Measurements from ENCODE around the gene EGFL7. TPM values are rescaled to one million over a fixed set of nuclear protein-coding genes. Genes with fewer than 3 reads are reported as not detected.

The EGFL7 gene
- total and polyA plus RNA-seq, 11 donors: 56.4 to 142 (median 94.5) TPM

- peaks cover 0 to 5% (median 0%) of the 10 kb centered on the region in 9 donors for H3K36me3 ChIP-seq
- peak in 1 of 2 donors; percentile 89 for TF ChIP-seq POLR2A (IDR thresholded peaks at IDR 0.05)
- TF ChIP-seq, protein P1, sequence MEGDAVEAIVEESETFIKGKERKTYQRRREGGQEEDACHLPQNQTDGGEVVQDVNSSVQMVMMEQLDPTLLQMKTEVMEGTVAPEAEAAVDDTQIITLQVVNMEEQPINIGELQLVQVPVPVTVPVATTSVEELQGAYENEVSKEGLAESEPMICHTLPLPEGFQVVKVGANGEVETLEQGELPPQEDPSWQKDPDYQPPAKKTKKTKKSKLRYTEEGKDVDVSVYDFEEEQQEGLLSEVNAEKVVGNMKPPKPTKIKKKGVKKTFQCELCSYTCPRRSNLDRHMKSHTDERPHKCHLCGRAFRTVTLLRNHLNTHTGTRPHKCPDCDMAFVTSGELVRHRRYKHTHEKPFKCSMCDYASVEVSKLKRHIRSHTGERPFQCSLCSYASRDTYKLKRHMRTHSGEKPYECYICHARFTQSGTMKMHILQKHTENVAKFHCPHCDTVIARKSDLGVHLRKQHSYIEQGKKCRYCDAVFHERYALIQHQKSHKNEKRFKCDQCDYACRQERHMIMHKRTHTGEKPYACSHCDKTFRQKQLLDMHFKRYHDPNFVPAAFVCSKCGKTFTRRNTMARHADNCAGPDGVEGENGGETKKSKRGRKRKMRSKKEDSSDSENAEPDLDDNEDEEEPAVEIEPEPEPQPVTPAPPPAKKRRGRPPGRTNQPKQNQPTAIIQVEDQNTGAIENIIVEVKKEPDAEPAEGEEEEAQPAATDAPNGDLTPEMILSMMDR (IDR thresholded peaks at IDR 0.05): peak in 1 of 12 donors; percentile 15
- no peaks in the 10 kb centered on the region for H3K9me3 ChIP-seq
- H3K27ac ChIP-seq: peak within 1 kb of the TSS; percentile 57 to 95 (median 89)
- peak; percentile 44 to 80 (median 69) for ATAC-seq
- H3K27me3 ChIP-seq: no peaks in the 10 kb centered on the region
- H3K4me3 ChIP-seq: peak within 1 kb of the TSS; percentile 59 to 94 (median 86)
- WGBS, 4 donors: 1 to 2% (median 1%) methylated on average over 45 to 104 of the region's 106 CpGs
- DNase-seq: peak; percentile 86 to 91 (median 87)
- peaks cover 12 to 95% (median 58%) of the 10 kb centered on the region in 12 donors for H3K4me1 ChIP-seq
- intact Hi-C loops (cut with DNase I): loop anchor here in 3 of 10 donors (5.0 kb wide), 1 partner anchor 40 kb away; no protein-coding TSS in a partner anchor
Observed at GRCh38 chr9:136686794-136687711, 24.3 kb downstream of the EGFL7 start, which contains the start of gene AGPAT2. TSS of gene AGPAT2 (minus strand) at chr9:136687457. CDS start at chr9:136687357, 100 bp downstream.

DNA sequence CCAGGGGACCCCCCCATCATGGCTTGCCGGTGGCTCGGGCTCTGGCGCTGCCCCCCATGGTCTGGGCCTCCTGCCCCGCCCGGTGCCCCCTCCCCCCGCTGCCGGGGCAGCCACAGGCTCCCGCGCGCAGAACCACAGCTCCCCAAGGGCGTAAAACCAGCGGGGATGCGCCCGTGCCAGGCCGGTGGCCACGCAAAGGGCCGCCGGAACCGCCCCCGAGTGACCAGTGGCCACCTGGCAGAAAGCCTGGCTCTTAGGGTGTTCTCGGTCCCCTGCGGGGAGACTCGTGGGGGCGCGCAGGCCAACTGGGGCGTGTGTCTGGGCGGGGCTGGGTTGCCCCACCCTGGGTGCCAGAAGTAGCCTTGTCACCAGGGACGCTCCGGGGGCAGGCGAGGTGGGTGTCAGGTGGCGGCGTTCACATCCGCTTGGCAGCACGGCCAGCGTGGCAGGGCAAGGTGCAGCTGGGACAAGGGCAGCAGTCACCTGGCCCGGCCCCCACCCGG is 25.1 kb downstream of the EGFL7 start:
- intact Hi-C loops (cut with DNase I): loop anchor here in 3 of 10 donors (5.0 kb wide), 1 partner anchor 40 kb away; no protein-coding TSS in a partner anchor
- H3K27ac ChIP-seq: peak overlapping the region; percentile 26 to 95 (median 89)
- no peak for ATAC-seq
- WGBS, 4 donors: 34 to 57% (median 42%) methylated on average over 10 to 37 of the region's 37 CpGs
- H3K36me3 ChIP-seq: peaks cover 0 to 5% (median 0%) of the 10 kb centered on the region in 9 donors
- peak in 2 of 5 donors; percentile 44 to 78 for DNase-seq
- H3K4me3 ChIP-seq: peak overlapping the region in 11 of 12 donors; percentile 59 to 94 (median 87)
- peaks cover 12 to 89% (median 54%) of the 10 kb centered on the region in 12 donors for H3K4me1 ChIP-seq
- H3K9me3 ChIP-seq: no peaks in the 10 kb centered on the region
- TF ChIP-seq, protein P1 (IDR thresholded peaks at IDR 0.05): no peak
- no peak for TF ChIP-seq POLR2A (IDR thresholded peaks at IDR 0.05)
- H3K27me3 ChIP-seq: no peaks in the 10 kb centered on the region

GRCh38 chr9:136688274-136689107 is 25.8 kb downstream of the EGFL7 start:
- WGBS, 4 donors: 56 to 68% (median 64%) methylated on average over 15 to 21 of the region's 21 CpGs
- Histone ChIP-seq H3K36me3 (peaks cover 0 to 4% (median 0%) of the 10 kb centered on the region in 9 donors), H3K27ac (peak overlapping the region; percentile 26 to 95 (median 89)), H3K27me3 (no peaks in the 10 kb centered on the region), H3K4me3 (no peak overlapping the region), H3K9me3 (no peaks in the 10 kb centered on the region), H3K4me1 (peaks cover 12 to 85% (median 52%) of the 10 kb centered on the region in 12 donors)
- TF ChIP-seq, protein P1 (IDR thresholded peaks at IDR 0.05): no peak
- no peak for TF ChIP-seq POLR2A (IDR thresholded peaks at IDR 0.05)
- intact Hi-C loops (cut with DNase I): loop anchor here in 3 of 10 donors (5.0 kb wide), 1 partner anchor 39 kb away; no protein-coding TSS in a partner anchor
- ATAC-seq (no peak), DNase-seq (peak in 1 of 5 donors; percentile 61)
